Ureter (tissue), 1 donor: ENCODE results near the gene NRG3. TPM values are rescaled to one million over a fixed set of nuclear protein-coding genes. Genes with fewer than 3 reads are reported as not detected.
"Not testable (repeated sequence)": the region's sequence is repeated elsewhere in the genome, so short reads cannot be mapped to it uniquely, and the experiment has no call there.

Source experiments
- DNase-seq: peaks from one replicate; pipeline ENCODE4 v3.0.0-alpha.2; 2020; ENCODE audit warnings: low spot score
- total RNA-seq: library from RNA; stranded (reverse); gene quantifications from one replicate; pipeline ENCODE4 v1.2.4, GENCODE V29; 2023
- donor health status: DM: yes; HTN: yes; CAD: no.

NRG3 gene
- total RNA-seq, 1 donor from 2014 or later: 0.57 TPM

GRCh38 chr10:82574081-82574480 lies 699.1 kb downstream of the NRG3 start:
- no peak for DNase-seq

- no peak for DNase-seq
Measured at GRCh38 chr10:82575318-82575717, 700.3 kb downstream of the NRG3 start.

- DNase-seq: no peak
Measured at GRCh38 chr10:82576093-82576492, 701.1 kb downstream of the NRG3 start.

- DNase-seq: no peak
Measured at GRCh38 chr10:82581940-82582339, 706.9 kb downstream of the NRG3 start.

- no peak for DNase-seq
Measured at GRCh38 chr10:82591421-82591820, 716.4 kb downstream of the NRG3 start.

- DNase-seq: no peak
Measured at GRCh38 chr10:82597840-82598239, 722.8 kb downstream of the NRG3 start.

- DNase-seq: no peak
Measured at GRCh38 chr10:82609845-82610244, 734.9 kb downstream of the NRG3 start.

GRCh38 chr10:82618007-82618406 lies 743.0 kb downstream of the NRG3 start:
- no peak for DNase-seq

GRCh38 chr10:82621680-82622079 lies 746.7 kb downstream of the NRG3 start:
- DNase-seq: no peak

GRCh38 chr10:82622479-82622878 lies 747.5 kb downstream of the NRG3 start:
- no peak for DNase-seq

GRCh38 chr10:82625512-82626189 lies 750.7 kb downstream of the NRG3 start:
- no peak for DNase-seq

- no peak for DNase-seq
Measured at GRCh38 chr10:82628373-82628772, 753.4 kb downstream of the NRG3 start.

GRCh38 chr10:82643076-82643475 lies 768.1 kb downstream of the NRG3 start:
- no peak for DNase-seq

- DNase-seq: no peak
Measured at GRCh38 chr10:82643601-82644000, 768.6 kb downstream of the NRG3 start.

GRCh38 chr10:82645221-82645620 lies 770.2 kb downstream of the NRG3 start:
- no peak for DNase-seq

- no peak for DNase-seq
Measured at GRCh38 chr10:82653244-82654155, 778.5 kb downstream of the NRG3 start.

GRCh38 chr10:82660205-82660604 lies 785.2 kb downstream of the NRG3 start:
- no peak for DNase-seq

- DNase-seq: no peak
Measured at GRCh38 chr10:82660986-82661385, 786.0 kb downstream of the NRG3 start.

- no peak for DNase-seq
Measured at GRCh38 chr10:82661701-82662100, 786.7 kb downstream of the NRG3 start.

GRCh38 chr10:82668221-82668895 lies 793.4 kb downstream of the NRG3 start:
- DNase-seq: no peak

GRCh38 chr10:82674036-82674435 lies 799.0 kb downstream of the NRG3 start:
- no peak for DNase-seq

- not testable (repeated sequence) for DNase-seq
Measured at GRCh38 chr10:82677932-82678331, 802.9 kb downstream of the NRG3 start.
